Progenitor cell of endocrine pancreas (in vitro differentiated cells): ENCODE measurements around the gene CLIC6. TPM values are rescaled to one million over a fixed set of nuclear protein-coding genes. Genes with fewer than 3 reads are reported as not detected.

ENCODE experiments used
- DNase-seq: peaks from one replicate; pipeline ENCODE4 v3.0.0; 2021; ENCODE audit warnings: low spot score; ENCODE audit not compliant: unreplicated experiment
- H3K27ac Mint-ChIP-seq: 2 replicates; pipeline ENCODE4 v1.8.0; 2021; ENCODE audit warnings: mild to moderate bottlenecking, moderate library complexity, mixed read lengths
- H3K27me3 Mint-ChIP-seq: 2 replicates; pipeline ENCODE4 v1.8.0; 2021; ENCODE audit warnings: mixed read lengths
- H3K36me3 Mint-ChIP-seq: 2 replicates; pipeline ENCODE4 v1.8.0; 2022; ENCODE audit warnings: mixed read lengths; ENCODE audit not compliant: insufficient read depth
- H3K4me1 Mint-ChIP-seq: 2 replicates; pipeline ENCODE4 v1.8.0; 2021; ENCODE audit warnings: low read depth, mixed read lengths
- H3K4me3 Mint-ChIP-seq: 2 replicates; pipeline ENCODE4 v1.8.0; 2021; ENCODE audit warnings: low read depth, mild to moderate bottlenecking, moderate library complexity, mixed read lengths
- H3K9me3 Mint-ChIP-seq: 2 replicates; pipeline ENCODE4 v1.8.0; 2021; ENCODE audit warnings: low read depth, mixed read lengths
- total RNA-seq: library from RNA; stranded (reverse); gene quantifications from 2 replicates; pipeline ENCODE4 v1.2.1, GENCODE V29; 2021
- TF ChIP-seq, protein P1 (sequence below): fragments of 200-600 bp; sonication (generic); IDR thresholded peaks from one replicate; pipeline ENCODE4 v1.5.0; 2021; ENCODE audit warnings: antibody characterized with exemption, mild to moderate bottlenecking; ENCODE audit not compliant: unreplicated experiment

The CLIC6 gene
- total RNA-seq, 1 donor from 2014 or later, result 14.1 TPM

DNA sequence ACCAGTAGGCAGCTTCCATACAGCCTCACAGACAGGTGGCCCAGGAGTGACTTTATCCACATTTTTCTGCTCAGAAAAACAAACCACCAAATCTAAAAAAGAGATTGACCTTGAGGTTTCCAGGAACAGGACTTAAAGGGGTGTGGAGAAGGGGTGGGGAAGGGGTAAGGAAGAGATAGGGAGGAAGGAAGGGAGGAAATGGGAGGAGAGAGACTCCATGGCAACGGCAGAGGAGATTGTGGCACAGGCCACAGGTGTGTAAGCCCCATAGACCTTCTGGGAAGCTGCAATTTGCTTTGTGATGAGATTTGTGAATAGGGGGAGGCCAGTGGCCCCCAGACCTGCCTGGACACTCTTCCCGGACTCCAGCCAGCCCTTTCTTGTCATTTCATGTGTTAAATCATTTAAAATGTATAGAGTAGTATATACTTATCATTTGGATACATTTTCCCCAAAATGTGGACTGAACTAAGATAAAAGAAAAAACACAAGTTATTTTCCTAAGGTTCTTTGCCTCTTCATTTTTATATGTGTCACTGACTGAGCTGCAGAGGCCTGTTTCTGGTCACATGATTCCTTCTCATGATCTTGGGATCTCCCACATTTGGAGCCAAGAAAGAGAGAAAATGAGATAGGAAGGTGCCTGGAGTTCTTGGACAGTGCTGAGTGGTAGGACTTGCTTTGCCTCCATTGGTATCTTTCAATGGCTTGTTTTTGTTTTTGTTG, 55.5 kb downstream of the CLIC6 start:
- TF ChIP-seq, protein P1, sequence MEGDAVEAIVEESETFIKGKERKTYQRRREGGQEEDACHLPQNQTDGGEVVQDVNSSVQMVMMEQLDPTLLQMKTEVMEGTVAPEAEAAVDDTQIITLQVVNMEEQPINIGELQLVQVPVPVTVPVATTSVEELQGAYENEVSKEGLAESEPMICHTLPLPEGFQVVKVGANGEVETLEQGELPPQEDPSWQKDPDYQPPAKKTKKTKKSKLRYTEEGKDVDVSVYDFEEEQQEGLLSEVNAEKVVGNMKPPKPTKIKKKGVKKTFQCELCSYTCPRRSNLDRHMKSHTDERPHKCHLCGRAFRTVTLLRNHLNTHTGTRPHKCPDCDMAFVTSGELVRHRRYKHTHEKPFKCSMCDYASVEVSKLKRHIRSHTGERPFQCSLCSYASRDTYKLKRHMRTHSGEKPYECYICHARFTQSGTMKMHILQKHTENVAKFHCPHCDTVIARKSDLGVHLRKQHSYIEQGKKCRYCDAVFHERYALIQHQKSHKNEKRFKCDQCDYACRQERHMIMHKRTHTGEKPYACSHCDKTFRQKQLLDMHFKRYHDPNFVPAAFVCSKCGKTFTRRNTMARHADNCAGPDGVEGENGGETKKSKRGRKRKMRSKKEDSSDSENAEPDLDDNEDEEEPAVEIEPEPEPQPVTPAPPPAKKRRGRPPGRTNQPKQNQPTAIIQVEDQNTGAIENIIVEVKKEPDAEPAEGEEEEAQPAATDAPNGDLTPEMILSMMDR, result no peak
- H3K27ac Mint-ChIP-seq, result no peak overlapping the region
- H3K4me1 Mint-ChIP-seq, result no peaks in the 10 kb centered on the region
- H3K36me3 Mint-ChIP-seq, result no peaks in the 10 kb centered on the region
- no peak overlapping the region for H3K4me3 Mint-ChIP-seq
- H3K9me3 Mint-ChIP-seq, result no peaks in the 10 kb centered on the region
- peaks cover 8% of the 10 kb centered on the region for H3K27me3 Mint-ChIP-seq
- DNase-seq, result no peak

DNA sequence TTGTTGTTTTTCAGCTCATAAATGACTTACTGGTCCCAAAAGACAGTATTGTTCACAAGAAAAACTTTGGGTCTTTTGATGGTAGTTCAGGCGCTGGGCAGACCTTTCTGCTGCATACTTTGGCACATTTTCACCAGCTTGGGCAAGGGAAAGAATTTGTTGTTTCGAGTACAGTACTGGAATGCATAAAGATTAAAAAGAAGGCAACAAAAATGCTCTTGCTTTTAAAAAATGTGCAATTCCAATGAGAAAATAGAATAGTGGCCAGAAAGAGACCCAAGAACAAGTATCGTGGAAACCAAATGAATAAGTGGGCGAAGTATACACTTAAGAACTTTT, 56.0 kb downstream of the CLIC6 start:
- TF ChIP-seq, protein P1, result no peak

DNA sequence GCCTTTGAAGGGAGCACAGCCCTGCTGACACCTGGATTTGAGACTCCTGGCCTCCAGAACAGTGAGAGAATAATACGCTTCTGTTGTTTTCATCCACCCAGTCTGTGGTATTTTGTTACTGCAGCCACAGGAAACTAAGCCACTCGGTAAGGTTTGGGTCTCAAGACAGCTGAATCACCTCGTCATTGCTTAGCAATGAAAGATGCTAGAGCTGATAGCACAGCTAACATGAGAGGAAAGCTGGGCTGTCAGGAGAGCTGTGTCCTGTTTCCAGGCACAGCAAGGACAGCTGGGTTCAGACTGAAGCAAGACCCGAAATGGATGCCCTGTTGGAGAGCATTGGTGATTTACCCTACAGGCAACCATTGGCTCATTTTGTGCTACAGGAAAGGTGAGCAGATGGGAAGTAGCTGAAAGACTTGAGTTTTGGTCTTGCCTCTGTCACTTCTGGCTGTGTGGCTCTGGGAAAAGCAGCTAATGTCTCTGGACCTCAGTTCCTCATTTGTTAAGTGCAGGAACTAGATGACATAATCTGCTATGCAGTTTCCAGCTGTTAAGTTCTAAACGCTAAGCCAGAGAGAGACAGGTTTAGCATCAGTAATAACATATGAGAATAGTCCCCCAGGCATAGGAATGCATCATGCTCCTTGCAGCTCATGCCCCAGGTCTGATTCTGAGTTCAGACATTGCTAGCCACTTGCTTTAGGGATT, 58.0 kb downstream of the CLIC6 start:
- Mint-ChIP-seq H3K27me3 (peaks cover 8% of the 10 kb centered on the region), H3K9me3 (no peaks in the 10 kb centered on the region), H3K27ac (no peak overlapping the region), H3K4me3 (no peak overlapping the region), H3K36me3 (no peaks in the 10 kb centered on the region), H3K4me1 (no peaks in the 10 kb centered on the region)
- TF ChIP-seq, protein P1, result no peak
- no peak for DNase-seq

More for the DNA sequence above, 56.0 kb downstream of the CLIC6 start:
- Mint-ChIP-seq H3K4me1 (no peaks in the 10 kb centered on the region), H3K4me3 (no peak overlapping the region), H3K27ac (no peak overlapping the region), H3K36me3 (no peaks in the 10 kb centered on the region), H3K9me3 (no peaks in the 10 kb centered on the region), H3K27me3 (peaks cover 8% of the 10 kb centered on the region)
- no peak for DNase-seq

DNA sequence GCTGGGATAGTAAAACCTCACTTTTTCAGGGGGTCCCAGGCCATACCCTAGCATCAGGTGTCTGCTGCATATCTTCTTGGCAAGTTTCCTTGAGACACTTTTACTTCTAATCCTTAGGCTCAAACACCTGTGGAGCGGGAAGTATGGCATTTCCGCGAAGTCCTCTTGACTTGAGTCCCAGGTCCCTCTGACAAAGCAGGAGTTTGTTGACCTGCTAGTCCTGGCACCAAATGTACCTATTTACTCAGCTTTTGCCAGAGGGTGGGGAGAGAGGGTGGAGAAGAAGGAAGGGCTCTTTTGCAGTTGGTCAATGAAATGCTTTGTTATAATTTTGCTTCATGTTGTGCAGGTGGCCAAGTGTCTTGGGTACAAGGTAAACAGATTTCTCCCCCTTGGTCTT, 59.7 kb downstream of the CLIC6 start:
- H3K27ac Mint-ChIP-seq, result no peak overlapping the region
- H3K27me3 Mint-ChIP-seq, result peaks cover 8% of the 10 kb centered on the region
- H3K9me3 Mint-ChIP-seq, result no peaks in the 10 kb centered on the region
- TF ChIP-seq, protein P1, result no peak
- no peak for DNase-seq
- H3K4me3 Mint-ChIP-seq, result no peak overlapping the region
- no peaks in the 10 kb centered on the region for H3K4me1 Mint-ChIP-seq
- no peaks in the 10 kb centered on the region for H3K36me3 Mint-ChIP-seq

DNA sequence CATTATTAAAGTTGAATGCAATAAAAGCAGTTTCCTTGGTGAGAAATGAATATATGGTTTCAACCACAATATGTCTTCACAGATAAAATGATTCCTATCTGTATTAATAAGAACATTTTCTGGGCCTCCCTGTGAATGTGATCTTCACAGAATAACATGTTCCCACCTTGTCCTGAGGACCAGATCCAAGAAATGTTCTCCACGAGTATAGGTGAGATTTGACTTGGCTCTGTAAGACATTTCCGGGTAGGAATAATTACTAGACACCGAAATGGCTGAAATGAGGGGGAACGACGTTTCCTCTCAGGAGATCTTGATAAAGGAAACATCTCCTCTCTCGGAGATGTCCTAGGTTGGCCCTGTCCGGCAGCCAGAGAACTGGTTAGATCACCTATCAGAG, 61.4 kb downstream of the CLIC6 start:
- H3K4me1 Mint-ChIP-seq, result no peaks in the 10 kb centered on the region
- H3K27me3 Mint-ChIP-seq, result peaks cover 13% of the 10 kb centered on the region
- H3K4me3 Mint-ChIP-seq, result no peak overlapping the region
- no peak overlapping the region for H3K27ac Mint-ChIP-seq
- DNase-seq, result no peak
- no peaks in the 10 kb centered on the region for H3K9me3 Mint-ChIP-seq
- no peaks in the 10 kb centered on the region for H3K36me3 Mint-ChIP-seq
- TF ChIP-seq, protein P1, result no peak
